NCI-H187 (cell line): ENCODE results near the gene ISY1.

ENCODE experiments used
- DNase-seq, 2 experiments: peaks; one replicate each; lab custom pipeline; 2025; lab: John Stamatoyannopoulos, UW

ISY1 gene

DNA sequence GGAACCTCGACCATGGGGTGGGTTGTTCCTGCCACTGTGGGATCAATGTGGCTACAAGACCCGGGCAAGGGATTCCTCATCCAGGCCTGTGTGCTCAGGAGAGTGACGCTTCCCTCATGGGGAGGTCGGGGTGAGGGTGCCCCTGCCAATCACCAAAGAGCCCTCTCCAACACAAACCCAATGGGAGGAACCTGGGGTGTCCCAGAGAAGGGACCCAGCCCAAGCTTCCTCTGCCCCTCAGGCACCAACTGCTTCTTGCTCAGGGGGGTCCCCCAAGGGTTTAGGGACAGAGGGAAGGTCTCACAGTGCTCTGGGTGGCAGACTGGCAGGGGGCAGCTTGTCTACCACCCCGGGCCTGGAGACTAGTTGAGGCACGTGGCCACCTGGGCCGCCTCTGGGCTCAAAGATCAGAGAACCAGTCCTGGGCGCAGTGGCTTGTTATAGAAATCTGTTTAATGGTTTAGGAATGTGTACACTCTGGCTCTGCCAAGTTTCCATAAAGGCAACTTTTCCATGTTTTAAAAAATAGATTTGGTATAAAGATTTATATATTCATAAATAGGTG lies 73.6 kb downstream of the ISY1 start:
- no peak for DNase-seq

DNA sequence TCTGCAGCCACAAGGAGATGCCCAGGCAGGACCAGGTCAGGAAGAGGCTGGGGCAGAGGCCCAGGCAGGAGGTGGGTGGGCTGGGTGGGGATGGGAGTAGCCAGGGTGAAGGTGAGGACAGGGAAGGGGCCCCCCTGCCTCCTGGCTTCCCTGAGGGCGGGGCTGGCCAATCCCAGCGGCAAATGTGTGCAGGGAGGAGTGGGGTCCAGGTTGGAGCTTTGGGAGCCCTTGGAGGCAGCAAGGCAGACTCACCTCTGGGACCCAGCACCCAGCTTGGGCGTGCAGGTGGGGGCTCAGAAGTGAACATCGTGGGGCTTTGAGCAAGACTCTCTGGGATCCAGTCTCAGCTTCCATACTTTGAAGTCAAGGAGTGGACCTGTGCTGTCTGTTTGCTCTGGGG lies 75.0 kb downstream of the ISY1 start:
- DNase-seq: no peak

DNA sequence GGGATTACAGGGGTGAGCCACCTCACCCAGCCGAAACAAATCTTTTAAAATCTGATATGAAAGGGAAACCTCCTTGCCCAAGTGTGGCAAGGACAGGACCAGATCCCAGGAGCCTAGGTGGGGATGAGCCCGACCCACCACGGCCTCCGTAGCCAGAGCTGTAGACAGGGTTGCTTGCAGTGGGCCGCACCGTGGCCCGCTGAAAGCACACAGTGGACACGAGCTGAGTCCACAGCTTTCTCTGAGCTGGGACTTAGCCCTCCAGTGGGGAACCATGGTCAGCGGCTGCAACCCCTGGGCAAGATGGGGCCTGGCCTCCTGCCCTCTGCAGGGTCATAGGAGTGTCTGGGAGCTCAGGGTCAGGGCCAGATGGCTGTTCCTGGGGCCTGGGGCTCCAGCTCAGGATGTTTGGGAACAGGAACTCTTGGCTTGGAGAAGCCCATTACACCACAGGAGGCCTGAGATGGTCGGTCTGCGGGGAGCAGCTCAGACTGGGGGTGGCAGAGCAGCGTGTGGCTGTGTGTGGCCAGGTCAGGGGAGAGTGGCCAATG lies 75.6 kb downstream of the ISY1 start:
- no peak for DNase-seq

- DNase-seq: no peak
Measured at GRCh38 chr3:129084501-129084900, 76.4 kb downstream of the ISY1 start.

DNA sequence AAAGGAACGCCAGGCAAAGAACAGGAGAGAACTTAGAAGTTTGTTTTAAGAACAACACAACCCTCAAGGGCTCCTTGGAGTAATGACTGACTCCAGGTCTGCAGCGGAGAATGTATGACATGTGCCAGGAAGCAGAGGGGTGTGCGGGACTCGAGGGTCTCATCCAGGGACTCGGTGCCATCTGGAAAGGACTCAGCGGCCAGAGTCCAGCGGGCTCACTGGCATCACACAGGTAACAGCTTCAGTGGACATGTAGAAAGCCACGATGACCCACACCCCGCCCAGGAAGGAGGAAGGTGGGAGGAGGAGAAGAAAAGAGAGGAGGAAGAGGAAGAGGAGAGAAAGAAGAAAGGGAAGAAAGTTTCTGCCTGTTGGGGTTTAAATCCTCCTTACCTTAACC lies 78.8 kb downstream of the ISY1 start:
- no peak for DNase-seq

- DNase-seq: no peak
Measured at GRCh38 chr3:129081503-129081902, 79.4 kb downstream of the ISY1 start.

DNA sequence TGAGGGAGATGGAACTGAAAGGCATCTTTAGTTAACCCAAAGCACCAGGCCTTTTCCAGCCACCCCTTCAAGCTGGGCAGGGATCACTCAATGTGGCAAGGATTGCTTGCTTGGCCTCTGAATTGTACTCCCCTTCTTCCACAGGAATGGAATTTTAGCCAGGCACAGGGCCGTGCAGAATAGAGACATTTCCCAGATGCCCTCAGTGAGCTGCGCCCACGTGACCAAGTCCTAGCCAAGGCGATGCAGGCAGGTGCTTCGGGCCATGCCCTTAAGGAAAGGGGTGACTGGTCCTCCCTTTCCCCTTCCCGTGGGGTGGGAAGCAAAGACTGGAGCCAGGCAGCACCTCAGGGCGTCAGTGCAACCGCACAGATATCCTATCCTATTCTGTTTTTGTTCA lies 82.4 kb downstream of the ISY1 start:
- no peak for DNase-seq
